Astrocyte (in vitro differentiated cells and primary cell): ENCODE measurements around the gene SHQ1. TPM values are rescaled to one million over a fixed set of nuclear protein-coding genes. Genes with fewer than 3 reads are reported as not detected.

Experiments used
- DNase-seq: peaks from one replicate; pipeline ENCODE4 v3.0.0-alpha.2; 2010; ENCODE audit warnings: low read depth
- FAIRE-seq: peaks from 2 replicates; lab custom pipeline; 2011; peaks lifted over from hg19 to GRCh38; lab: Jason Lieb, UNC
- H2AFZ ChIP-seq: 2 replicates; pipeline ENCODE4 v1.6.0; 2012; ENCODE audit warnings: low read depth, low read length, inconsistent platforms
- H3K27ac ChIP-seq: 2 replicates; pipeline ENCODE4 v1.5.1; 2011; ENCODE audit warnings: low read depth, low read length, inconsistent platforms
- H3K27me3 ChIP-seq: 2 replicates; pipeline ENCODE4 v1.6.0; 2011; ENCODE audit warnings: low read length, inconsistent platforms; ENCODE audit not compliant: insufficient read depth
- H3K36me3 ChIP-seq: 2 replicates; pipeline ENCODE4 v1.5.1; 2011; ENCODE audit warnings: low read length, inconsistent platforms; ENCODE audit not compliant: insufficient read depth
- H3K4me1 ChIP-seq: 2 replicates; pipeline ENCODE4 v1.5.1; 2011; ENCODE audit warnings: low read length, inconsistent platforms; ENCODE audit not compliant: insufficient read depth
- H3K4me2 ChIP-seq: 2 replicates; pipeline ENCODE4 v1.6.0; 2012; ENCODE audit warnings: low read length, inconsistent platforms
- H3K4me3 ChIP-seq: 2 replicates; pipeline ENCODE4 v1.5.1; 2011; ENCODE audit warnings: low read depth, mild to moderate bottlenecking, low read length, inconsistent platforms; ENCODE audit not compliant: insufficient read depth
- H3K79me2 ChIP-seq: 2 replicates; pipeline ENCODE4 v1.6.0; 2012; ENCODE audit warnings: mild to moderate bottlenecking, low read length, inconsistent platforms; ENCODE audit not compliant: insufficient read depth
- H3K9ac ChIP-seq: 2 replicates; pipeline ENCODE4 v1.6.0; 2012; ENCODE audit warnings: mild to moderate bottlenecking, low read length, inconsistent platforms
- H3K9me3 ChIP-seq: 2 replicates; pipeline ENCODE4 v1.5.1; 2012; ENCODE audit warnings: low read depth, mild to moderate bottlenecking, low read length, inconsistent platforms; ENCODE audit not compliant: insufficient read depth
- H4K20me1 ChIP-seq: 2 replicates; pipeline ENCODE4 v1.6.0; 2012; ENCODE audit warnings: low read length, inconsistent platforms; ENCODE audit not compliant: insufficient read depth
- H3K27ac Mint-ChIP-seq: one replicate; pipeline ENCODE4 v1.8.0; 2021; ENCODE audit warnings: mild to moderate bottlenecking, mixed read lengths; ENCODE audit not compliant: unreplicated experiment
- H3K27me3 Mint-ChIP-seq: one replicate; pipeline ENCODE4 v1.8.0; 2021; ENCODE audit warnings: low read depth, mixed read lengths; ENCODE audit not compliant: unreplicated experiment
- H3K36me3 Mint-ChIP-seq: one replicate; pipeline ENCODE4 v1.8.0; 2021; ENCODE audit warnings: low read depth, mixed read lengths; ENCODE audit not compliant: unreplicated experiment
- H3K4me1 Mint-ChIP-seq: one replicate; pipeline ENCODE4 v1.8.0; 2021; ENCODE audit warnings: low read depth, mixed read lengths; ENCODE audit not compliant: unreplicated experiment
- H3K4me3 Mint-ChIP-seq: one replicate; pipeline ENCODE4 v1.8.0; 2021; ENCODE audit warnings: mild to moderate bottlenecking, moderate library complexity, mixed read lengths; ENCODE audit not compliant: unreplicated experiment
- H3K9me3 Mint-ChIP-seq: one replicate; pipeline ENCODE4 v1.8.0; 2021; ENCODE audit warnings: mild to moderate bottlenecking, mixed read lengths; ENCODE audit not compliant: unreplicated experiment
- CTCF ChIP-seq: IDR thresholded peaks from 2 replicates; pipeline ENCODE4 v1.5.1; 2011; ENCODE audit warnings: low read depth, mild to moderate bottlenecking, inconsistent platforms, low read length, moderate library complexity; ENCODE audit not compliant: insufficient read depth
- EZH2 ChIP-seq: IDR thresholded peaks from 2 replicates; pipeline ENCODE4 v1.6.1; 2012; ENCODE audit warnings: mild to moderate bottlenecking, low read length, inconsistent platforms; ENCODE audit not compliant: insufficient read depth
- total RNA-seq: library from RNA; stranded (reverse); gene quantifications from 2 replicates; pipeline ENCODE4 v1.2.1, GENCODE V29; 2021

SHQ1 gene
- total RNA-seq, 1 donor from 2014 or later, result 28.4 TPM

GRCh38 chr3:72860846-72861245, 12.6 kb upstream of the SHQ1 start:
- Histone ChIP-seq H2AFZ (no peak overlapping the region), H3K36me3 (no peaks in the 10 kb centered on the region), H3K27me3 (peaks cover 3% of the 10 kb centered on the region), H3K4me1 (no peaks in the 10 kb centered on the region), H4K20me1 (no peaks in the 10 kb centered on the region), H3K27ac (no peak overlapping the region), H3K79me2 (no peaks in the 10 kb centered on the region), H3K9me3 (no peaks in the 10 kb centered on the region), H3K4me3 (no peak overlapping the region), H3K9ac (no peak overlapping the region), H3K4me2 (no peak overlapping the region)
- Mint-ChIP-seq H3K4me3 (no peak overlapping the region), H3K4me1 (no peaks in the 10 kb centered on the region), H3K36me3 (no peaks in the 10 kb centered on the region), H3K27ac (no peak overlapping the region), H3K9me3 (no peaks in the 10 kb centered on the region), H3K27me3 (peaks cover 9% of the 10 kb centered on the region)
- FAIRE-seq (no peak), DNase-seq (no peak)
- TF ChIP-seq EZH2 (no peak), CTCF (no peak)

- Histone ChIP-seq H3K36me3 (no peaks in the 10 kb centered on the region), H3K79me2 (no peaks in the 10 kb centered on the region)
- FAIRE-seq, result no peak
These were observed 11.8 kb upstream of the SHQ1 start for GRCh38 chr3:72860053-72860452.

More at GRCh38 chr3:72860053-72860452, 11.8 kb upstream of the SHQ1 start:
- Histone ChIP-seq H4K20me1 (no peaks in the 10 kb centered on the region), H3K27me3 (peaks cover 4% of the 10 kb centered on the region), H3K9me3 (no peaks in the 10 kb centered on the region), H3K27ac (no peak overlapping the region), H3K4me2 (no peak overlapping the region), H2AFZ (no peak overlapping the region), H3K4me1 (no peaks in the 10 kb centered on the region), H3K4me3 (no peak overlapping the region), H3K9ac (no peak overlapping the region)
- no peak for DNase-seq
- H3K4me3 Mint-ChIP-seq, result no peak overlapping the region
- no peaks in the 10 kb centered on the region for H3K36me3 Mint-ChIP-seq
- TF ChIP-seq CTCF, result no peak
- no peak for TF ChIP-seq EZH2
- H3K9me3 Mint-ChIP-seq, result no peaks in the 10 kb centered on the region
- peaks cover 9% of the 10 kb centered on the region for H3K27me3 Mint-ChIP-seq
- H3K27ac Mint-ChIP-seq, result no peak overlapping the region
- no peaks in the 10 kb centered on the region for H3K4me1 Mint-ChIP-seq
